ENCODE data around the gene ADAMTS9. TPM values are rescaled to one million over a fixed set of nuclear protein-coding genes. Genes with fewer than 3 reads are reported as not detected.

The ADAMTS9 gene
- total RNA-seq, 3 donors from 2014 or later, result 19.4 to 240 (median 50.6) TPM

DNA sequence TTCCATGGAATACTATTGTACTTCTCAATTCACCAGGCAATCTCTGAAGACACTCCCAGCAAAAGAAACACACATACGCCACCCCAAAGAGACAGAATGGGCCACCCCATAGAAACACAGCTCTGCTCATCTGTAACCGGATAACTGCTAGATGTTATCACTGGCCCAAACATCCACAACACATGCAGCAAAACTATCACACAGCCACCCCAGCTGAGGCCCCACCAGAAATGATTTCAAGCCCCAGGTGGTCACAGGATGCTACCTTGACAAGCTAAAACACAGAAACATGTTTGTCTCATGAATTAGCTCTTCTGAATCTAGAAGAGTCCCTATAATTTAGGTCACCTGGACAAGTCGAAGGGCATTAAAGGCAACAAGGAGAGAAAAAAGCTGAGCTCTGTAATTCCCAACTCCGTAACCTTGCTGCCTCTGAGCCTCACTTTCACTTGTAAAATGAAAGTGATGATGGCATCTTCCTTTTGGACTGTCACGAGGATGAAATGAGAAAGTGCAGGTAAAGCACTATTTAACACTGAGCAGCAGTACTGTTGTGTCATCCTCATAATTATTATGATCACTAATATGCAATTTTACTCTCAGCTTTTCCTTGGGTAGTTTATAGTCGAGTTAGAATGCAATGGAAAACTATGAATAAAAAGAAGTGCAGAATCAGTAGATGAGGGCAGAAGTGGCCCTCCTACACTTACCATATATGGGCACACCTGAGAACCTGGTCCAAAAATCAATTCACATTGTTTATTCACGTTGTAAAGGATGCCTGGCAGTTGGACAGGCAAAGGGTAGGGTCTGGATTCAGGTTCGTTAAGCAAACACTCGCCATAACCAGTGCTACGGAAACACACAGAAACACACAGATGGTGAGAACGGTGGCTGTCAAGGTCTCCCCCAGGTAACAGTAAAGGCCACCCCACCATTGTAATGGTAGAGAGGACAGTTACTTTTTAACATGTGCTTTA is 38.6 kb downstream of the ADAMTS9 start:
- H3K4me3 ChIP-seq, result no peak overlapping the region
- no peak for DNase-seq (ENCODE audit: low spot score in 2 of 2)
- H3K27me3 ChIP-seq, result no peaks in the 10 kb centered on the region
- H3K4me1 ChIP-seq, result no peaks in the 10 kb centered on the region
- intact Hi-C loops (cut with DNase I; ENCODE audit: low total_unique reads), result no loop called here
- H3K36me3 ChIP-seq, result no peaks in the 10 kb centered on the region
- no peaks in the 10 kb centered on the region for H3K9me3 ChIP-seq
- no peak overlapping the region for H3K27ac ChIP-seq
- TF ChIP-seq POLR2A (IDR thresholded peaks at IDR 0.05) (no peak), POLR2AphosphoS5 (IDR thresholded peaks at IDR 0.05) (no peak)
- TF ChIP-seq, protein P1, sequence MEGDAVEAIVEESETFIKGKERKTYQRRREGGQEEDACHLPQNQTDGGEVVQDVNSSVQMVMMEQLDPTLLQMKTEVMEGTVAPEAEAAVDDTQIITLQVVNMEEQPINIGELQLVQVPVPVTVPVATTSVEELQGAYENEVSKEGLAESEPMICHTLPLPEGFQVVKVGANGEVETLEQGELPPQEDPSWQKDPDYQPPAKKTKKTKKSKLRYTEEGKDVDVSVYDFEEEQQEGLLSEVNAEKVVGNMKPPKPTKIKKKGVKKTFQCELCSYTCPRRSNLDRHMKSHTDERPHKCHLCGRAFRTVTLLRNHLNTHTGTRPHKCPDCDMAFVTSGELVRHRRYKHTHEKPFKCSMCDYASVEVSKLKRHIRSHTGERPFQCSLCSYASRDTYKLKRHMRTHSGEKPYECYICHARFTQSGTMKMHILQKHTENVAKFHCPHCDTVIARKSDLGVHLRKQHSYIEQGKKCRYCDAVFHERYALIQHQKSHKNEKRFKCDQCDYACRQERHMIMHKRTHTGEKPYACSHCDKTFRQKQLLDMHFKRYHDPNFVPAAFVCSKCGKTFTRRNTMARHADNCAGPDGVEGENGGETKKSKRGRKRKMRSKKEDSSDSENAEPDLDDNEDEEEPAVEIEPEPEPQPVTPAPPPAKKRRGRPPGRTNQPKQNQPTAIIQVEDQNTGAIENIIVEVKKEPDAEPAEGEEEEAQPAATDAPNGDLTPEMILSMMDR (IDR thresholded peaks at IDR 0.05), result no peak

DNA sequence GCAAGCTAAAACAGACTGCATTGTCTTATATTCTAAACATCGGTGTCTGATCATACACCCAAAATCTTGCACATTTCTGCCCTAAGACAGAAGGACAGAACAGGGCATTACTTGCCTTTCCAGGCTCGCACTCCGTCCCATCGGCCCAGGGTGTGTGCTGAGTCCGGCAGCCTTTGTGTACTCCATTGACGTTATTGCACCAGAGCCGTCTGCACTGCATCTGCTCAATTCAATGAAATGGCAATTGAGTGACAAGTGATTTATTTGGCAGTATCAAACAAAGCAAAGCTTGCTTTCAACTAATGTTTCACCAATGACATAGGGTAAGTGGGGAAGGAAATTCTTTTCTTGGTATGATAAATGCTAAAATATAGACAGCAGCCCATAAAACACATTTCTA is 40.0 kb downstream of the ADAMTS9 start:
- DNase-seq (ENCODE audit: low spot score in 2 of 2), result no peak
- H3K27ac ChIP-seq, result no peak overlapping the region
- no peaks in the 10 kb centered on the region for H3K9me3 ChIP-seq
- no peaks in the 10 kb centered on the region for H3K4me1 ChIP-seq
- H3K27me3 ChIP-seq, result no peaks in the 10 kb centered on the region
- TF ChIP-seq, protein P1 (IDR thresholded peaks at IDR 0.05), result no peak
- H3K36me3 ChIP-seq, result no peaks in the 10 kb centered on the region
- no peak overlapping the region for H3K4me3 ChIP-seq
- intact Hi-C loops (cut with DNase I; ENCODE audit: low total_unique reads), result no loop called here

DNA sequence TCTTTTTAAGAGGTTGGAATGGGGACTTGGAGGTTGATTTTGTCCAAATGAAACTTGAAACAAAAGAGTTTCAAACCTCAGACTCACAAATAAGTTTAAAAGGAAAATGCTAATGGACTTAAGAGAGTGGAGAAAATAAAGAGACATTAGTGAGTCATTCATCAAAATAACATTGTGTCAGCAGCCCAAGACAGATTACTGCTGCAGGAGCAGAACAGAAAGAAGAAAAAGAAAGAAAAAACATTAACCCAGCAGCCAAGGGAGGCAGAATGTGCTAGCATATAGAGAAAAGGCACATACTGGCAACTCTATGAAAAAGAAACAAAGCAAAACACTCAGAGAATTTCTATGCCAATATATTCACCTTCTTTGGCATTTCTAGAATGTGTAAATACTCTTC is 42.6 kb downstream of the ADAMTS9 start:
- no peak overlapping the region for H3K4me3 ChIP-seq
- no peak overlapping the region for H3K27ac ChIP-seq
- H3K27me3 ChIP-seq, result no peaks in the 10 kb centered on the region
- intact Hi-C loops (cut with DNase I; ENCODE audit: low total_unique reads), result no loop called here
- TF ChIP-seq POLR2AphosphoS5 (IDR thresholded peaks at IDR 0.05) (no peak), POLR2A (IDR thresholded peaks at IDR 0.05) (no peak)
- TF ChIP-seq, protein P1 (IDR thresholded peaks at IDR 0.05), result no peak
- no peak for DNase-seq (ENCODE audit: low spot score in 2 of 2)
- H3K36me3 ChIP-seq, result no peaks in the 10 kb centered on the region
- H3K4me1 ChIP-seq, result no peaks in the 10 kb centered on the region
- H3K9me3 ChIP-seq, result no peaks in the 10 kb centered on the region

DNA sequence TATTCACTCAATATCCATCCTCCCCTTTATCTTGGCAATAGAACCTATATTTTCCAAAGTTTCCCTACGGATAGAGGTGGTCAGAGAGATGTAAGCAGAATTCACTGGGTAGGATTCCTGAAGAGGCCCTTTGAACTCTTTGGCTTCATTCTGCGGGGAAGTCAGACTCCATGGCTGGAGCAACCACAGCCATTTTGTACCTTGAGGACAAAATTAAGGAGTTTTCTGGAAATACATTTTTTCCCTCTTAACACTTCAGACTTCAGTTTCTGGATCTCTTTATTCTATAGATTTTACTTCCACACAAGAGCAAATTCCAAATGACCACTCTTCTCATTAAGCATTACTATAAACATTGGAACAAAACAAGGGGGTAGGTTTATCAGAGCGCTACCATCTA is 43.3 kb downstream of the ADAMTS9 start:
- Histone ChIP-seq H3K9me3 (no peaks in the 10 kb centered on the region), H3K27me3 (no peaks in the 10 kb centered on the region), H3K27ac (no peak overlapping the region), H3K4me3 (no peak overlapping the region), H3K4me1 (no peaks in the 10 kb centered on the region), H3K36me3 (no peaks in the 10 kb centered on the region)
- TF ChIP-seq, protein P1 (IDR thresholded peaks at IDR 0.05), result no peak
- TF ChIP-seq POLR2AphosphoS5 (IDR thresholded peaks at IDR 0.05) (no peak), POLR2A (IDR thresholded peaks at IDR 0.05) (no peak)
- intact Hi-C loops (cut with DNase I; ENCODE audit: low total_unique reads), result no loop called here
- no peak for DNase-seq (ENCODE audit: low spot score in 2 of 2)

DNA sequence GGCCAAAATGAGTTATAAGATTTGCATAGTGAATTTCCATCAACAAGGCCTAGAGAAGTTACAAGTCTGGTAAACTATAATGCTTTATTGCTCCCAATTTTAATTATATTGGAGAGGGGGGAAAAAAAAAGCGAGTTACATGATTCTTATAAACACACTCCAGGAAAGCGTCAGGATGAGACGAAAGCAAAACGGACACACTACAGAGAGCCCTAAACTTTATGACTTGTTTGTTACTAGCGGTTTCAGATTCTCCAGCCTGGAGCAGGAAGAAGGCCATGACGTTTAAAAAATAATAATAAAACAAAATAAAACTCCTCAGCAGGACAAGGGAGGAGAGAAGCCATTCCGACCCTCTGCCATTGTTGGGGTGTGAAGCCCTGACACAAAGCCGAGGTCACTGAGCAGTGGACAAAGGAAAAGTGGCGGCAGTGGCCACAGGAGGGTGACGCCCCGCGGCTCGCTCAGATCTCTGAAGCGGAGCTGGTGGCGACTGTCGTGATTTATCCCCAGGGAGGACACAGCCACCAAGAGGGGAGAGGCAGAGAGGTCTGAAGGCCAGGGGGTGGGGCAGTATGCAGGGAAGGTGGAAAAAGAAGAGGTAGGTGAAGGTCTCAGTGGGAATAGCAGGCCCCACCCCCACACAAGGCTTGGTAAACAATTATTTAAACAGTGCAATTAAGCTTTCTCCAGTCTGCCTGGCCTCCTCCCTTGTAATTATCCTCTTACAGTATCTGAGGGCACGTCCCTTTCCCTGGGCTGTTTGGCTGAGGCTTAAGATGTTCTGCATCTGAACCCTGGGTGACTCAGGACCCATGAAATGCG is 45.3 kb downstream of the ADAMTS9 start:
- Histone ChIP-seq H3K9me3 (no peaks in the 10 kb centered on the region), H3K36me3 (no peaks in the 10 kb centered on the region), H3K27ac (no peak overlapping the region), H3K4me1 (no peaks in the 10 kb centered on the region), H3K4me3 (no peak overlapping the region), H3K27me3 (no peaks in the 10 kb centered on the region)
- TF ChIP-seq POLR2A (IDR thresholded peaks at IDR 0.05), result no peak
- TF ChIP-seq POLR2AphosphoS5 (IDR thresholded peaks at IDR 0.05), result no peak
- TF ChIP-seq, protein P1 (IDR thresholded peaks at IDR 0.05), result no peak
- intact Hi-C loops (cut with DNase I; ENCODE audit: low total_unique reads), result no loop called here
- no peak for DNase-seq (ENCODE audit: low spot score in 2 of 2)
